ENCODE data around the gene CABLES2. TPM values are rescaled to one million over a fixed set of nuclear protein-coding genes. Genes with fewer than 3 reads are reported as not detected.

Gene CABLES2
- total and polyA plus RNA-seq, 10 of the 15 experiments (the other 5 are each of a cell fraction or from before 2014, with no cell fraction given) = 2.2 to 14.9 (median 5.3) TPM

DNA sequence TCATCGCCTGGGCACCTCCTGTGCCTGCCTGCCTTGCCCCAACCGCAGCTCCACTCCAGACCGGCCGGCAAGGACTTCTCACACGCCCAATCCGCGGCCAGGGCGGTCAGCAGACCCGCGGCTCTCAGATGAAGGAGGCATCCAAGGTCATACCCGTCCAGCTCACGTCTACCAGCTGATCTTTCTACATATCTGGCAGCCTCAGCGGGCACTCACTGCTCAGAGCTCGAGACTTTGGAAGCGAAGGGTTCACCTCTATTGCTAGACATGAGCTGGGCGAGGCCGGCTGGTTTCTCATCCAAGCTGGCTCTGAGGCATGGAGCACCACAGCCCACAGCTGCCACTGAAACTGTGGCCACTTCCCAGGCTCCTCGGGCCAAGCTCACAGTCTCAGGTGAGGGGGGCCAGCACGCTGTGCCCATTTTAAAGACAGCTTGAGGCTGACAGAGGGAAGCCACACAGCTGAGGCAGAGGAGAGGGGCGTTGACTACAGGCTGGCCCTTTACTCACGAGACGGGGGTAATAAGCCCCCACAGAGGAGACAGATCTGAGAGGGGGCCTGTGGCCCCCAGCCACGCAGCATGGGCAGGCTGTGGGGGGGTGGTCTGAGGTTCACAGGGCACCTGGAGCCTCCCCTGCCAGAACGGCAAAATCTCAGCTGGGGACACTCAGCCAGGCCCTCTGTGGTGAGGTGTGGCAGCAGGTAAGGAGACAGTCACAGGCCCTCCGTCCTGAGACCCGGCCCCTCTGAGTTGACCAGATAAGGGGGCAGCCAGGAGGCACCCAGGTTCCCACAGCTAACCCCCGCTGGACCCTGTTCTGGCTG is 42.0 kb downstream of the CABLES2 start:
- Histone ChIP-seq H3K4me1 (ENCODE audit: control insufficient read depth, insufficient read depth, low read length) (peaks cover 5% of the 10 kb centered on the region), H3K4me2 (ENCODE audit: control insufficient read depth, insufficient read depth) (no peak overlapping the region), H3K27me3 (replicated peaks in 1 of 2; ENCODE audit: control insufficient read depth in 2 of 2, insufficient read depth in 2 of 2, low read length in 1 of 2) (peaks cover 4 to 15% of the 10 kb centered on the region in 2 experiments), H3K4me3 (no peak overlapping the region), H2AFZ (ENCODE audit: control insufficient read depth, low read depth, low read length) (no peak overlapping the region), H3K27ac (ENCODE audit: control insufficient read depth, insufficient read depth) (no peak overlapping the region), H3K9me3 (replicated peaks; ENCODE audit: control insufficient read depth, insufficient read depth, low read length) (no peaks in the 10 kb centered on the region), H3K79me2 (ENCODE audit: control insufficient read depth, insufficient read depth, low read length) (no peaks in the 10 kb centered on the region), H3K9ac (ENCODE audit: control insufficient read depth, insufficient read depth, low read length) (no peak overlapping the region), H3K36me3 (ENCODE audit: control insufficient read depth in 2 of 2, insufficient read depth in 2 of 2, low read length in 1 of 2) (no peaks in the 10 kb centered on the region), H4K20me1 (ENCODE audit: control insufficient read depth, insufficient read depth) (no peaks in the 10 kb centered on the region)
- ChIA-PET CTCF (interaction anchor here (0.7 to 1.6 kb wide), 3 partner anchors 28 to 64 kb away, joined by 3 to 4 read pairs (median 3); partner anchors contain the start of gene ADRM1), RAD21 (ENCODE audit: unreplicated experiment) (no interaction called here), POLR2A (no interaction called here), SMC1A (ENCODE audit: uncharacterized antibody, unreplicated experiment) (no interaction called here)
- FAIRE-seq (no peak), DNase-seq (ENCODE audit: low read depth, low spot score) (no peak), ATAC-seq (no peak)
- TF ChIP-seq SP1 (IDR thresholded peaks at IDR 0.05; ENCODE audit: low read depth, low read length) (no peak), NR2C2 (IDR thresholded peaks at IDR 0.05; ENCODE audit: borderline replicate concordance, control insufficient read depth, insufficient read length, low read depth) (no peak)
- TF ChIP-seq, protein P1, sequence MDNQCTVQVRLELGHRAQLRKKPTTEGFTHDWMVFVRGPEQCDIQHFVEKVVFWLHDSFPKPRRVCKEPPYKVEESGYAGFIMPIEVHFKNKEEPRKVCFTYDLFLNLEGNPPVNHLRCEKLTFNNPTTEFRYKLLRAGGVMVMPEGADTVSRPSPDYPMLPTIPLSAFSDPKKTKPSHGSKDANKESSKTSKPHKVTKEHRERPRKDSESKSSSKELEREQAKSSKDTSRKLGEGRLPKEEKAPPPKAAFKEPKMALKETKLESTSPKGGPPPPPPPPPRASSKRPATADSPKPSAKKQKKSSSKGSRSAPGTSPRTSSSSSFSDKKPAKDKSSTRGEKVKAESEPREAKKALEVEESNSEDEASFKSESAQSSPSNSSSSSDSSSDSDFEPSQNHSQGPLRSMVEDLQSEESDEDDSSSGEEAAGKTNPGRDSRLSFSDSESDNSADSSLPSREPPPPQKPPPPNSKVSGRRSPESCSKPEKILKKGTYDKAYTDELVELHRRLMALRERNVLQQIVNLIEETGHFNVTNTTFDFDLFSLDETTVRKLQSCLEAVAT (IDR thresholded peaks at IDR 0.05) = no peak
- intact Hi-C loops (cut with micrococcal nuclease; ENCODE audit: unreplicated experiment) (no loop called here), in situ Hi-C loops (cut with MboI) (no loop called here)
- WGBS (ENCODE audit: insufficient coverage, insufficient replicate concordance, low lambda C conversion rate, missing lambda C conversion rate) = 62% methylated on average over 27 of the region's 27 CpGs
- BruUV-seq (replicated peaks) = no TSS peak
